GM12878 (cell line): ENCODE results near the gene MRPS15. TPM values are rescaled to one million over a fixed set of nuclear protein-coding genes. Genes with fewer than 3 reads are reported as not detected.

Experiments
- BHLHE40 ChIP-seq, 2 experiments: fragments of 450-650 bp in 1 of 2; IDR thresholded peaks; 2 replicates each; pipeline ENCODE4 v1.6.1; 2011 to 2017; ENCODE audit warnings: low read depth in 2 of 2, borderline replicate concordance in 1 of 2, improper control_type of control experiment in 1 of 2, low read length in 1 of 2, mild to moderate bottlenecking in 1 of 2
- CEBPB ChIP-seq, 2 experiments: fragments of 150-350 bp in 1 of 2; IDR thresholded peaks; 2 replicates each; pipeline ENCODE4 v1.6.1; 2012 to 2014; ENCODE audit warnings: low read depth in 2 of 2, low read length in 2 of 2, borderline replicate concordance in 1 of 2, inconsistent platforms in 1 of 2
- CHD1 ChIP-seq: IDR thresholded peaks from 2 replicates; pipeline ENCODE4 v1.6.1; 2012; ENCODE audit warnings: low read depth, low read length, improper control_type of control experiment
- ESRRA ChIP-seq: IDR thresholded peaks from 2 replicates; pipeline ENCODE4 v1.6.1; 2012; ENCODE audit warnings: mild to moderate bottlenecking, low read length, improper control_type of control experiment
- HDGF ChIP-seq: fragments of 450-650 bp; IDR thresholded peaks from 2 replicates; pipeline ENCODE4 v1.6.1; 2016; ENCODE audit warnings: antibody characterized with exemption
- IKZF1 ChIP-seq: fragments of 450-650 bp; conservative IDR thresholded peaks from 2 replicates; pipeline ENCODE4 v1.6.1; 2017; ENCODE audit warnings: antibody characterized with exemption, mild to moderate bottlenecking
- IKZF2 ChIP-seq, 2 experiments: fragments of 450-650 bp; IDR thresholded peaks; 2 replicates each; pipeline ENCODE4 v1.6.1; 2017; ENCODE audit warnings: mild to moderate bottlenecking in 2 of 2, moderate library complexity in 2 of 2
- KAT2A ChIP-seq: conservative IDR thresholded peaks from 2 replicates; pipeline ENCODE4 v1.6.1; 2011; ENCODE audit warnings: low read depth, low read length; ENCODE audit not compliant: control insufficient read depth
- LARP7 ChIP-seq: fragments of 450-650 bp; IDR thresholded peaks from 2 replicates; pipeline ENCODE4 v1.6.1; 2017; ENCODE audit warnings: mild to moderate bottlenecking
- MTA3 ChIP-seq: IDR thresholded peaks from 2 replicates; pipeline ENCODE4 v1.6.1; 2012; ENCODE audit warnings: low read length, inconsistent platforms, borderline replicate concordance
- NFIC ChIP-seq: IDR thresholded peaks from 2 replicates; pipeline ENCODE4 v1.6.1; 2012; ENCODE audit warnings: low read depth, mild to moderate bottlenecking, inconsistent platforms, low read length, moderate library complexity
- PAX5 ChIP-seq: IDR thresholded peaks from 2 replicates; pipeline ENCODE4 v1.6.1; 2011; ENCODE audit warnings: low read depth, low read length, borderline replicate concordance
- RBBP5 ChIP-seq: fragments of 200-600 bp; sonication (generic); conservative IDR thresholded peaks from 2 replicates; pipeline ENCODE4 v1.6.1; 2016
- SIX5 ChIP-seq: IDR thresholded peaks from 2 replicates; pipeline ENCODE4 v1.6.1; 2011; ENCODE audit warnings: mild to moderate bottlenecking, low read depth, low read length, moderate library complexity; ENCODE audit not compliant: severe bottlenecking
- STAT3 ChIP-seq: IDR thresholded peaks from 2 replicates; pipeline ENCODE4 v1.6.1; 2011; ENCODE audit warnings: low read depth, low read length, improper control_type of control experiment
- TCF3 ChIP-seq: IDR thresholded peaks from 2 replicates; pipeline ENCODE4 v1.6.1; 2012; ENCODE audit warnings: low read depth, mild to moderate bottlenecking, low read length, borderline replicate concordance; ENCODE audit not compliant: insufficient read depth
- polyA plus RNA-seq, 11 experiments: library from polyadenylated mRNA; depleted of rRNA in 4 of 11; unstranded in 6 of 11; stranded (reverse) in 5 of 11; fragments of >200 nt; fragmentation: Nextera tagmentation in 4 of 11; fragmentation: Illumina TruSeq in 1 of 11; extraction: Ambion mirVana in 4 of 11; extraction: Trizol in 1 of 11; gene quantifications; 1 replicate in 1 of 11; 2 replicates in 10 of 11; pipeline versions ENCODE4 v1.2.1 to v1.2.3, GENCODE V29; 2011 to 2016; ENCODE audit warnings: inconsistent platforms in 2 of 11, missing spikeins in 2 of 11, low read depth in 1 of 11
- total RNA-seq, 4 experiments: library from RNA; depleted of rRNA in 3 of 4; stranded (reverse); fragments of >200 nt in 3 of 4; fragmentation: Illumina TruSeq in 1 of 4; extraction: Trizol in 1 of 4; gene quantifications; 2 replicates each; pipeline versions ENCODE4 v1.2.1 to v1.2.3, GENCODE V29; 2013 to 2021
- TF ChIP-seq, protein P1 (sequence below): fragments of 450-650 bp; formaldehyde crosslinking; IDR thresholded peaks from 2 replicates; pipeline ENCODE4 v1.5.0; 2022; ENCODE audit warnings: mild to moderate bottlenecking, missing genetic modification characterization
- TF ChIP-seq, protein P2 (sequence below): fragments of 450-650 bp; IDR thresholded peaks from 2 replicates; pipeline ENCODE4 v1.6.1; 2016; ENCODE audit warnings: mild to moderate bottlenecking, moderate library complexity, borderline replicate concordance
- TF ChIP-seq, protein P3 (sequence below), 3 experiments: IDR thresholded peaks in 2 of 3; conservative IDR thresholded peaks in 1 of 3; 2 replicates each; pipeline ENCODE4 v1.5.1; 2011; ENCODE audit warnings: low read depth in 3 of 3, low read length in 3 of 3, mild to moderate bottlenecking in 3 of 3, control low read depth in 2 of 3, moderate library complexity in 2 of 3, inconsistent platforms in 1 of 3, mixed read lengths in 1 of 3; ENCODE audit not compliant: control insufficient read depth in 2 of 3, insufficient read depth in 1 of 3; ENCODE audit errors: extremely low read depth in 1 of 3
- TF ChIP-seq, protein P4 (sequence below): IDR thresholded peaks from 2 replicates; pipeline ENCODE4 v1.6.1; 2011; ENCODE audit warnings: mild to moderate bottlenecking, low read depth, low read length, moderate library complexity; ENCODE audit not compliant: insufficient replicate concordance

Gene MRPS15
- total and polyA plus RNA-seq, 10 of the 15 experiments (the other 5 are each of a cell fraction or from before 2014, with no cell fraction given): 41.1 to 207 (median 107) TPM

DNA sequence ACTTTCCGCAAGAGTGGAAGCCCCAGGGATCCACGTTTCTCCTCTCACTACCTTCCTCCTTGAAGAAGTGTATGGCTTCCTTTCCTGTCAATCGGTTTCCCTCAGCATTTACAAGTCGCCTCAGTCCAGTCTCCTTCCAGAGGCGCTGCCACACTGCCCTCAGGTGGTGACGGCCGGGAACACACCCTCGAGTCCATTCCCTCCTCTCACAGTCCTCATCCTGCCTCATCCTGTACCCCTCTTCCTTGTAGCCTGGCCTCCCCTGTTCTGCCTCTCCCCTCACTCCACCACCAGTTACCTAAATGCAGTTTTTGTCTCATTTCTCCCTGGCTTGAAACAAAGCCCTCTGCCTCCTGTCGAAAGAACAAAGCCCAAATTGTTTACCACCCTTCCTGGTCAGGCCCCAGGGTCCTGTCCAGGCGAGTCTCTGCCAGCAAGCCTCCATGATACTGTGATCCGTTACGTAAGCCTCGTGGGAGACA lies 43.3 kb downstream of the MRPS15 start (continued):
- TF ChIP-seq, protein P1, sequence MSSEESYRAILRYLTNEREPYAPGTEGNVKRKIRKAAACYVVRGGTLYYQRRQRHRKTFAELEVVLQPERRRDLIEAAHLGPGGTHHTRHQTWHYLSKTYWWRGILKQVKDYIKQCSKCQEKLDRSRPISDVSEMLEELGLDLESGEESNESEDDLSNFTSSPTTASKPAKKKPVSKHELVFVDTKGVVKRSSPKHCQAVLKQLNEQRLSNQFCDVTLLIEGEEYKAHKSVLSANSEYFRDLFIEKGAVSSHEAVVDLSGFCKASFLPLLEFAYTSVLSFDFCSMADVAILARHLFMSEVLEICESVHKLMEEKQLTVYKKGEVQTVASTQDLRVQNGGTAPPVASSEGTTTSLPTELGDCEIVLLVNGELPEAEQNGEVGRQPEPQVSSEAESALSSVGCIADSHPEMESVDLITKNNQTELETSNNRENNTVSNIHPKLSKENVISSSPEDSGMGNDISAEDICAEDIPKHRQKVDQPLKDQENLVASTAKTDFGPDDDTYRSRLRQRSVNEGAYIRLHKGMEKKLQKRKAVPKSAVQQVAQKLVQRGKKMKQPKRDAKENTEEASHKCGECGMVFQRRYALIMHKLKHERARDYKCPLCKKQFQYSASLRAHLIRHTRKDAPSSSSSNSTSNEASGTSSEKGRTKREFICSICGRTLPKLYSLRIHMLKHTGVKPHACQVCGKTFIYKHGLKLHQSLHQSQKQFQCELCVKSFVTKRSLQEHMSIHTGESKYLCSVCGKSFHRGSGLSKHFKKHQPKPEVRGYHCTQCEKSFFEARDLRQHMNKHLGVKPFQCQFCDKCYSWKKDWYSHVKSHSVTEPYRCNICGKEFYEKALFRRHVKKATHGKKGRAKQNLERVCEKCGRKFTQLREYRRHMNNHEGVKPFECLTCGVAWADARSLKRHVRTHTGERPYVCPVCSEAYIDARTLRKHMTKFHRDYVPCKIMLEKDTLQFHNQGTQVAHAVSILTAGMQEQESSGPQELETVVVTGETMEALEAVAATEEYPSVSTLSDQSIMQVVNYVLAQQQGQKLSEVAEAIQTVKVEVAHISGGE (CRISPR knock-in tag): no peak
- TF ChIP-seq LARP7 (no peak), IKZF1 (no peak; the same call in 1 of the 2 replicates), ESRRA (no peak), RBBP5 (no peak), CHD1 (no peak), KAT2A (no peak), STAT3 (no peak), BHLHE40 (IDR thresholded peaks at IDR 0.05; ENCODE audit: borderline replicate concordance in 1 of 2, low read depth in 2 of 2, low read length in 1 of 2) (peak in 1 of 2 experiments; percentile 48; a peak in 1 of 4 replicates), NFIC (no peak), IKZF2 (IDR thresholded peaks at IDR 0.05) (no peak), SIX5 (no peak), CEBPB (IDR thresholded peaks at IDR 0.05; ENCODE audit: borderline replicate concordance in 1 of 2, low read depth in 2 of 2, low read length in 2 of 2) (no peak), TCF3 (no peak), MTA3 (no peak), PAX5 (peak; percentile 15; the same call in 1 of the 2 replicates), HDGF (peak; percentile 95)
- TF ChIP-seq, protein P2, sequence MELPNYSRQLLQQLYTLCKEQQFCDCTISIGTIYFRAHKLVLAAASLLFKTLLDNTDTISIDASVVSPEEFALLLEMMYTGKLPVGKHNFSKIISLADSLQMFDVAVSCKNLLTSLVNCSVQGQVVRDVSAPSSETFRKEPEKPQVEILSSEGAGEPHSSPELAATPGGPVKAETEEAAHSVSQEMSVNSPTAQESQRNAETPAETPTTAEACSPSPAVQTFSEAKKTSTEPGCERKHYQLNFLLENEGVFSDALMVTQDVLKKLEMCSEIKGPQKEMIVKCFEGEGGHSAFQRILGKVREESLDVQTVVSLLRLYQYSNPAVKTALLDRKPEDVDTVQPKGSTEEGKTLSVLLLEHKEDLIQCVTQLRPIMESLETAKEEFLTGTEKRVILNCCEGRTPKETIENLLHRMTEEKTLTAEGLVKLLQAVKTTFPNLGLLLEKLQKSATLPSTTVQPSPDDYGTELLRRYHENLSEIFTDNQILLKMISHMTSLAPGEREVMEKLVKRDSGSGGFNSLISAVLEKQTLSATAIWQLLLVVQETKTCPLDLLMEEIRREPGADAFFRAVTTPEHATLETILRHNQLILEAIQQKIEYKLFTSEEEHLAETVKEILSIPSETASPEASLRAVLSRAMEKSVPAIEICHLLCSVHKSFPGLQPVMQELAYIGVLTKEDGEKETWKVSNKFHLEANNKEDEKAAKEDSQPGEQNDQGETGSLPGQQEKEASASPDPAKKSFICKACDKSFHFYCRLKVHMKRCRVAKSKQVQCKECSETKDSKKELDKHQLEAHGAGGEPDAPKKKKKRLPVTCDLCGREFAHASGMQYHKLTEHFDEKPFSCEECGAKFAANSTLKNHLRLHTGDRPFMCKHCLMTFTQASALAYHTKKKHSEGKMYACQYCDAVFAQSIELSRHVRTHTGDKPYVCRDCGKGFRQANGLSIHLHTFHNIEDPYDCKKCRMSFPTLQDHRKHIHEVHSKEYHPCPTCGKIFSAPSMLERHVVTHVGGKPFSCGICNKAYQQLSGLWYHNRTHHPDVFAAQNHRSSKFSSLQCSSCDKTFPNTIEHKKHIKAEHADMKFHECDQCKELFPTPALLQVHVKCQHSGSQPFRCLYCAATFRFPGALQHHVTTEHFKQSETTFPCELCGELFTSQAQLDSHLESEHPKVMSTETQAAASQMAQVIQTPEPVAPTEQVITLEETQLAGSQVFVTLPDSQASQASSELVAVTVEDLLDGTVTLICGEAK: no peak
- TF ChIP-seq, protein P3, sequence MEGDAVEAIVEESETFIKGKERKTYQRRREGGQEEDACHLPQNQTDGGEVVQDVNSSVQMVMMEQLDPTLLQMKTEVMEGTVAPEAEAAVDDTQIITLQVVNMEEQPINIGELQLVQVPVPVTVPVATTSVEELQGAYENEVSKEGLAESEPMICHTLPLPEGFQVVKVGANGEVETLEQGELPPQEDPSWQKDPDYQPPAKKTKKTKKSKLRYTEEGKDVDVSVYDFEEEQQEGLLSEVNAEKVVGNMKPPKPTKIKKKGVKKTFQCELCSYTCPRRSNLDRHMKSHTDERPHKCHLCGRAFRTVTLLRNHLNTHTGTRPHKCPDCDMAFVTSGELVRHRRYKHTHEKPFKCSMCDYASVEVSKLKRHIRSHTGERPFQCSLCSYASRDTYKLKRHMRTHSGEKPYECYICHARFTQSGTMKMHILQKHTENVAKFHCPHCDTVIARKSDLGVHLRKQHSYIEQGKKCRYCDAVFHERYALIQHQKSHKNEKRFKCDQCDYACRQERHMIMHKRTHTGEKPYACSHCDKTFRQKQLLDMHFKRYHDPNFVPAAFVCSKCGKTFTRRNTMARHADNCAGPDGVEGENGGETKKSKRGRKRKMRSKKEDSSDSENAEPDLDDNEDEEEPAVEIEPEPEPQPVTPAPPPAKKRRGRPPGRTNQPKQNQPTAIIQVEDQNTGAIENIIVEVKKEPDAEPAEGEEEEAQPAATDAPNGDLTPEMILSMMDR (IDR thresholded peaks at IDR 0.05 in 2 of 3, conservative IDR thresholded peaks at IDR 0.05 in 1 of 3; ENCODE audit: control insufficient read depth in 2 of 3, extremely low read depth in 1 of 3, insufficient read depth in 1 of 3, low read depth in 3 of 3, low read length in 3 of 3): peak; percentile 95 to 98 (median 96); a peak in 5 of 6 replicates
- TF ChIP-seq, protein P4, sequence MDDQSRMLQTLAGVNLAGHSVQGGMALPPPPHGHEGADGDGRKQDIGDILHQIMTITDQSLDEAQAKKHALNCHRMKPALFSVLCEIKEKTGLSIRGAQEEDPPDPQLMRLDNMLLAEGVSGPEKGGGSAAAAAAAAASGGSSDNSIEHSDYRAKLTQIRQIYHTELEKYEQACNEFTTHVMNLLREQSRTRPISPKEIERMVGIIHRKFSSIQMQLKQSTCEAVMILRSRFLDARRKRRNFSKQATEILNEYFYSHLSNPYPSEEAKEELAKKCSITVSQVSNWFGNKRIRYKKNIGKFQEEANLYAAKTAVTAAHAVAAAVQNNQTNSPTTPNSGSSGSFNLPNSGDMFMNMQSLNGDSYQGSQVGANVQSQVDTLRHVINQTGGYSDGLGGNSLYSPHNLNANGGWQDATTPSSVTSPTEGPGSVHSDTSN: peak; percentile 66
